GM23248 (cell line): ENCODE data around the gene GRB10. TPM values are rescaled to one million over a fixed set of nuclear protein-coding genes. Genes with fewer than 3 reads are reported as not detected.

ENCODE experiments used
- DNase-seq: peaks from one replicate; pipeline ENCODE4 v3.0.0-alpha.2; 2015
- H2AFZ ChIP-seq: fragments of 200-600 bp; sonication (generic); 2 replicates; pipeline ENCODE4 v1.6.1; 2016; ENCODE audit warnings: antibody characterized with exemption
- H3F3A ChIP-seq: fragments of 200-600 bp; sonication (generic); 2 replicates; pipeline ENCODE4 v1.6.1; 2016; ENCODE audit warnings: mild to moderate bottlenecking, antibody characterized with exemption, mixed run types; ENCODE audit not compliant: insufficient read depth
- H3K27ac ChIP-seq: fragments of 200-600 bp; sonication (generic); 2 replicates; pipeline ENCODE4 v1.5.1; 2016; ENCODE audit warnings: mild to moderate bottlenecking
- H3K27me3 ChIP-seq: fragments of 200-600 bp; sonication (generic); replicated peaks from 2 replicates; pipeline ENCODE4 v1.6.1; 2016; ENCODE audit warnings: mild to moderate bottlenecking; ENCODE audit not compliant: insufficient read depth
- H3K36me3 ChIP-seq: fragments of 200-600 bp; sonication (generic); 2 replicates; pipeline ENCODE4 v1.6.1; 2016; ENCODE audit warnings: low read depth, mild to moderate bottlenecking
- H3K4me1 ChIP-seq: fragments of 200-600 bp; sonication (generic); 2 replicates; pipeline ENCODE4 v1.6.1; 2016; ENCODE audit warnings: mild to moderate bottlenecking; ENCODE audit not compliant: insufficient read depth
- H3K4me2 ChIP-seq: fragments of 200-600 bp; sonication (generic); one replicate; pipeline ENCODE4 v1.6.1; 2016; ENCODE audit warnings: mild to moderate bottlenecking; ENCODE audit not compliant: unreplicated experiment
- H3K4me3 ChIP-seq: fragments of 200-600 bp; sonication (generic); 2 replicates; pipeline ENCODE4 v1.5.1; 2016; ENCODE audit warnings: mild to moderate bottlenecking
- H3K79me2 ChIP-seq: fragments of 200-600 bp; sonication (generic); 2 replicates; pipeline ENCODE4 v1.6.1; 2016; ENCODE audit warnings: mild to moderate bottlenecking; ENCODE audit not compliant: insufficient read depth
- H3K9ac ChIP-seq: fragments of 200-600 bp; sonication (generic); 2 replicates; pipeline ENCODE4 v1.6.1; 2016; ENCODE audit warnings: mild to moderate bottlenecking
- H3K9me2 ChIP-seq: fragments of 200-600 bp; sonication (generic); 2 replicates; pipeline ENCODE4 v1.6.1; 2016; ENCODE audit warnings: mixed run types, mild to moderate bottlenecking, moderate library complexity; ENCODE audit not compliant: insufficient read depth
- H3K9me3 ChIP-seq: fragments of 200-600 bp; sonication (generic); one replicate; pipeline ENCODE4 v1.6.1; 2017; ENCODE audit warnings: low read depth
- H4K20me1 ChIP-seq: fragments of 200-600 bp; sonication (generic); 2 replicates; pipeline ENCODE4 v1.6.0; 2016; ENCODE audit not compliant: insufficient read depth
- EZH2 ChIP-seq: fragments of 200-600 bp; sonication (generic); IDR thresholded peaks from 2 replicates; pipeline ENCODE4 v1.6.1; 2018; ENCODE audit warnings: antibody characterized with exemption, mild to moderate bottlenecking; ENCODE audit not compliant: insufficient read depth, poor library complexity, severe bottlenecking
- EZH2phosphoT487 ChIP-seq: fragments of 200-600 bp; sonication (generic); IDR thresholded peaks from 2 replicates; pipeline ENCODE4 v1.6.1; 2018; ENCODE audit warnings: antibody characterized with exemption, moderate library complexity, mild to moderate bottlenecking, low read depth; ENCODE audit not compliant: insufficient read depth
- WGBS, 2 experiments: methylation state at CpG; one replicate each; pipeline ENCODE4 v1.1.6; 2015 to 2017; ENCODE audit warnings: low lambda C conversion rate in 2 of 2, low coverage in 1 of 2; ENCODE audit errors: missing lambda C conversion rate in 2 of 2; 5-methylcytosine and 5-hydroxymethylcytosine counted together
- in situ Hi-C: fragments of 300-500 bp; cut with MboI; formaldehyde crosslinking; loops from 2 replicates; pipeline ENCODE4 v1.15.0; 2020
- polyA plus RNA-seq: library from polyadenylated mRNA; unstranded; fragments of >200 nt; fragmentation: Nextera tagmentation; extraction: Ambion mirVana; gene quantifications from 2 replicates; pipeline ENCODE4 v1.2.1, GENCODE V29; 2016
- total RNA-seq: library from RNA; depleted of rRNA; stranded (reverse); fragments of >200 nt; shearing (Covaris generic); gene quantifications from 2 replicates; pipeline ENCODE4 v1.2.3, GENCODE V29; 2014

GRB10 gene
- total and polyA plus RNA-seq, 2 experiments from 2014 or later, result 12.9 to 25.9 TPM

GRCh38 chr7:50791938-50792341, 9.2 kb upstream of the GRB10 start:
- TF ChIP-seq EZH2 (no peak), EZH2phosphoT487 (no peak)
- H3K27me3 ChIP-seq, result no peaks in the 10 kb centered on the region
- H3K27ac ChIP-seq, result peak overlapping the region; percentile 61
- H3K9me2 ChIP-seq, result no peaks in the 10 kb centered on the region
- DNase-seq, result peak; percentile 70
- H4K20me1 ChIP-seq, result peaks cover 15% of the 10 kb centered on the region; the same call in 1 of the 2 replicates
- no peaks in the 10 kb centered on the region for H3K36me3 ChIP-seq
- peak overlapping the region; percentile 83 for H3K4me3 ChIP-seq
- 6% methylated on average over 10 of the region's 10 CpGs for WGBS, 2 experiments
- peaks cover 53% of the 10 kb centered on the region for H3K79me2 ChIP-seq
- peaks cover 18% of the 10 kb centered on the region for H3K4me1 ChIP-seq
- peaks cover 26% of the 10 kb centered on the region for H3F3A ChIP-seq
- in situ Hi-C loops, result loop anchor here (10.0 kb wide), 1 partner anchor 343 kb away; no protein-coding TSS in a partner anchor
- H3K9me3 ChIP-seq, result no peaks in the 10 kb centered on the region
- peak overlapping the region; percentile 79 for H3K9ac ChIP-seq
- H3K4me2 ChIP-seq, result peak overlapping the region; percentile 100
- peak overlapping the region; percentile 74 for H2AFZ ChIP-seq

DNA sequence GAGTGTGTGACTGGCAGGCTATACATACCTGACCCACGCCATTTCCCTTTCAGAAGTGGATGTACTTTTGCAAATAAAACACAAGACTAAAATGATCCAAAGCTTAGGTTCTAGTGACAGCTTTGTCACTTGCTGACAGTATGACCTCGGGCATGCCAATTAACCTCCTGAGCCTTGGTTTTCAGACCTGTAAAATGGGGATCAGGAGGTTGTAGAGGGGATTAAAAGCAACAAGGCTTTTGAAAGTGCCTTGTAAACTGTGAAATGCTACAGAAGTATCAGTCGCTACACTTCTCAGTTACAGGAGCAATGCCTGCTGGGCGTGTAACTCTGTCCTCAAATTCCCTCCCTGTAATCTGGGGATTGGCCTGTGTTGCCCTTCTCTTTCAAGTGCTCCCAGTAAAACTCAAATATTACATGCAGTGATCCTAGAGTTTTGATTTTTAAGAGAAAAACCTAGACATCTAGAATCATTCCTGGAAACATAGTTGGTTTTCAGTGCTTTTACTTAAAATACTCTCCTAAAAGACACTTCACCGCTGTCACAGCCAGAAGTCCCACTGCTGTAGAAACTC, 8.8 kb upstream of the GRB10 start:
- 33 to 38% methylated on average over 5 of the region's 5 CpGs for WGBS, 2 experiments
- no peaks in the 10 kb centered on the region for H3K9me3 ChIP-seq
- peaks cover 26% of the 10 kb centered on the region for H3F3A ChIP-seq
- no peaks in the 10 kb centered on the region for H3K36me3 ChIP-seq
- peaks cover 18% of the 10 kb centered on the region for H3K4me1 ChIP-seq
- no peaks in the 10 kb centered on the region for H3K9me2 ChIP-seq
- no peaks in the 10 kb centered on the region for H3K27me3 ChIP-seq
- peak overlapping the region; percentile 61 for H3K27ac ChIP-seq
- peak overlapping the region; percentile 74 for H2AFZ ChIP-seq
- H3K4me3 ChIP-seq, result peak overlapping the region; percentile 83
- peak overlapping the region; percentile 100 for H3K4me2 ChIP-seq
- H4K20me1 ChIP-seq, result peaks cover 17% of the 10 kb centered on the region; the same call in 1 of the 2 replicates
- in situ Hi-C loops, result loop anchor here (10.0 kb wide), 1 partner anchor 343 kb away; no protein-coding TSS in a partner anchor
- DNase-seq, result no peak
- TF ChIP-seq EZH2, result no peak
- no peak for TF ChIP-seq EZH2phosphoT487
- H3K9ac ChIP-seq, result peak overlapping the region; percentile 79
- peaks cover 58% of the 10 kb centered on the region for H3K79me2 ChIP-seq

DNA sequence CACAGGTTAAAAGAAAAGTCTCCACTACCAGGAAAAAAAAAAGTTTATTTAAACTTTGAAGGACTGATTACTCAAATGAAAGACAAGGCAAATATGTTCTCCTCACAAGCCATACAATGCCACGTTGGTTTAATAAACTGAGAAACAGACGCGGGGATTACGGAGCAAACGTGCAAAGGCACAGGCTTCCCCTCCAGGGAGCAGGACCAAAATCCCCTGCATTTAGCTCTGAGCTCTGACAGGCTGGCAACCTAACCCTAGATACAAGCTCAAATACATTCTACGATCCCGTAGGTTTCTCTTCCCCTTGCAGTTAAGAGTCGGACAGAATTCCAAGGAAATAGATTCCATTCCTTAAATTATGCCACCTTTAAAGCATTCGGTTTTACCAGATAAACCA, 7.7 kb upstream of the GRB10 start:
- no peak for DNase-seq
- H3K36me3 ChIP-seq, result no peaks in the 10 kb centered on the region
- H3K9me3 ChIP-seq, result no peaks in the 10 kb centered on the region
- no peaks in the 10 kb centered on the region for H3K27me3 ChIP-seq
- peak overlapping the region; percentile 100 for H3K4me2 ChIP-seq
- H3K4me3 ChIP-seq, result peak overlapping the region; percentile 83
- H3F3A ChIP-seq, result peaks cover 26% of the 10 kb centered on the region
- peaks cover 18% of the 10 kb centered on the region for H3K4me1 ChIP-seq
- H3K79me2 ChIP-seq, result peaks cover 68% of the 10 kb centered on the region
- peaks cover 17% of the 10 kb centered on the region; the same call in 1 of the 2 replicates for H4K20me1 ChIP-seq
- no peak overlapping the region for H2AFZ ChIP-seq
- WGBS, 2 experiments, result 70 to 71% methylated on average over 9 of the region's 9 CpGs
- H3K9me2 ChIP-seq, result no peaks in the 10 kb centered on the region
- no peak overlapping the region for H3K27ac ChIP-seq
- H3K9ac ChIP-seq, result 0 out of 2 replicates have a peak overlapping the region, but pooled peaks have one; percentile 7
- in situ Hi-C loops, result loop anchor here (10.0 kb wide), 1 partner anchor 344 kb away; no protein-coding TSS in a partner anchor
- no peak for TF ChIP-seq EZH2
- no peak for TF ChIP-seq EZH2phosphoT487

- Histone ChIP-seq H3K27ac (no peak overlapping the region), H3K36me3 (no peaks in the 10 kb centered on the region), H3K9me3 (no peaks in the 10 kb centered on the region), H3K4me3 (no peak overlapping the region), H2AFZ (no peak overlapping the region), H4K20me1 (peaks cover 17% of the 10 kb centered on the region; the same call in 1 of the 2 replicates), H3K4me1 (peaks cover 18% of the 10 kb centered on the region), H3K27me3 (no peaks in the 10 kb centered on the region), H3K9ac (no peak overlapping the region), H3F3A (peaks cover 15% of the 10 kb centered on the region; the same call in 1 of the 2 replicates), H3K9me2 (no peaks in the 10 kb centered on the region), H3K79me2 (peaks cover 88% of the 10 kb centered on the region), H3K4me2 (no peak overlapping the region)
- in situ Hi-C loops, result no loop called here
- 98 to 100% methylated on average over 5 of the region's 5 CpGs for WGBS, 2 experiments
- no peak for DNase-seq
- no peak for TF ChIP-seq EZH2
- TF ChIP-seq EZH2phosphoT487, result no peak
Measured at GRCh38 chr7:50788382-50788781, 5.7 kb upstream of the GRB10 start.
